Measurements from ENCODE around the gene FANCM. TPM values are rescaled to one million over a fixed set of nuclear protein-coding genes. Genes with fewer than 3 reads are reported as not detected.

FANCM gene
- total RNA-seq, 1 donor: 6.2 TPM

- Histone ChIP-seq H2AFZ (ENCODE audit: low read length) (no peak overlapping the region), H3K4me2 (ENCODE audit: insufficient read depth, low read length) (no peak overlapping the region), H3K27me3 (ENCODE audit: insufficient read depth, low read length) (no peaks in the 10 kb centered on the region), H3K27ac (ENCODE audit: low read depth, low read length) (no peak overlapping the region), H3K9me3 (ENCODE audit: low read depth, low read length) (no peaks in the 10 kb centered on the region), H4K20me1 (ENCODE audit: insufficient read depth, low read length) (no peaks in the 10 kb centered on the region), H3K4me1 (ENCODE audit: insufficient read depth, low read length) (no peaks in the 10 kb centered on the region), H3K4me3 (ENCODE audit: insufficient read depth, low read length) (no peak overlapping the region), H3K36me3 (ENCODE audit: insufficient read depth, low read length) (peaks cover 46% of the 10 kb centered on the region), H3K79me2 (ENCODE audit: insufficient read depth, low read length) (peaks cover 22% of the 10 kb centered on the region)
- TF ChIP-seq, protein P1, sequence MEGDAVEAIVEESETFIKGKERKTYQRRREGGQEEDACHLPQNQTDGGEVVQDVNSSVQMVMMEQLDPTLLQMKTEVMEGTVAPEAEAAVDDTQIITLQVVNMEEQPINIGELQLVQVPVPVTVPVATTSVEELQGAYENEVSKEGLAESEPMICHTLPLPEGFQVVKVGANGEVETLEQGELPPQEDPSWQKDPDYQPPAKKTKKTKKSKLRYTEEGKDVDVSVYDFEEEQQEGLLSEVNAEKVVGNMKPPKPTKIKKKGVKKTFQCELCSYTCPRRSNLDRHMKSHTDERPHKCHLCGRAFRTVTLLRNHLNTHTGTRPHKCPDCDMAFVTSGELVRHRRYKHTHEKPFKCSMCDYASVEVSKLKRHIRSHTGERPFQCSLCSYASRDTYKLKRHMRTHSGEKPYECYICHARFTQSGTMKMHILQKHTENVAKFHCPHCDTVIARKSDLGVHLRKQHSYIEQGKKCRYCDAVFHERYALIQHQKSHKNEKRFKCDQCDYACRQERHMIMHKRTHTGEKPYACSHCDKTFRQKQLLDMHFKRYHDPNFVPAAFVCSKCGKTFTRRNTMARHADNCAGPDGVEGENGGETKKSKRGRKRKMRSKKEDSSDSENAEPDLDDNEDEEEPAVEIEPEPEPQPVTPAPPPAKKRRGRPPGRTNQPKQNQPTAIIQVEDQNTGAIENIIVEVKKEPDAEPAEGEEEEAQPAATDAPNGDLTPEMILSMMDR (IDR thresholded peaks at IDR 0.05; ENCODE audit: extremely low read depth, low read depth, low read length): no peak
- DNase-seq (ENCODE audit: insufficient read length, low spot score, missing footprints): no peak
Observed at GRCh38 chr14:45104561-45104960, 31.2 kb upstream of the FANCM start.

- no peak for DNase-seq (ENCODE audit: insufficient read length, low spot score, missing footprints)
- Histone ChIP-seq H3K36me3 (ENCODE audit: insufficient read depth, low read length) (peaks cover 64% of the 10 kb centered on the region), H4K20me1 (ENCODE audit: insufficient read depth, low read length) (peaks cover 6% of the 10 kb centered on the region)
Observed at GRCh38 chr14:45112896-45113781, 22.6 kb upstream of the FANCM start.

DNA sequence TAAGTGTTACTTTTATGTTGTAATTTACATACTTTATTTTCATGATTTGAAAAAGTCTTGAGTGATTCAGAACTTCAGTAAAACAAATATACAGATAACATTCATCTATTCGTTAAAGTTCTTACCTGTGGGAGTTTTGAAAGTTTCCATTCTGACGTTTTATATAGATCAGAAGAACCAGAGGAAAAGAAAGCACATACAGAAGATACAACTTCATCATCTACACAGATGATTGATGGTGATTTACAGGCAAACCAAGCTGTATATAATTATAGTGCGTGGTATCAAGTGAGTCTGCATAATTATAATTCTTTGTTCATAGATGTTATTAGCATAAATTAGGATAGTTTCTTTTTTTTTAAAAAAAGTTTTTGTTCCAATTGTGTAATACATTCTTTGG, 21.4 kb upstream of the FANCM start:
- Histone ChIP-seq H3K4me1 (ENCODE audit: insufficient read depth, low read length) (peaks cover 10% of the 10 kb centered on the region), H3K9me3 (ENCODE audit: low read depth, low read length) (no peaks in the 10 kb centered on the region), H2AFZ (ENCODE audit: low read length) (no peak overlapping the region), H4K20me1 (ENCODE audit: insufficient read depth, low read length) (peaks cover 6% of the 10 kb centered on the region), H3K79me2 (ENCODE audit: insufficient read depth, low read length) (peaks cover 2% of the 10 kb centered on the region), H3K27me3 (ENCODE audit: insufficient read depth, low read length) (no peaks in the 10 kb centered on the region), H3K4me2 (ENCODE audit: insufficient read depth, low read length) (no peak overlapping the region), H3K27ac (ENCODE audit: low read depth, low read length) (no peak overlapping the region), H3K4me3 (ENCODE audit: insufficient read depth, low read length) (no peak overlapping the region), H3K36me3 (ENCODE audit: insufficient read depth, low read length) (peaks cover 72% of the 10 kb centered on the region)
- TF ChIP-seq, protein P1 (IDR thresholded peaks at IDR 0.05; ENCODE audit: extremely low read depth, low read depth, low read length): no peak
- DNase-seq (ENCODE audit: insufficient read length, low spot score, missing footprints): no peak

More at GRCh38 chr14:45112896-45113781, 22.6 kb upstream of the FANCM start:
- Histone ChIP-seq H3K79me2 (ENCODE audit: insufficient read depth, low read length) (peaks cover 2% of the 10 kb centered on the region), H3K27ac (ENCODE audit: low read depth, low read length) (peak overlapping the region; percentile 43), H3K4me2 (ENCODE audit: insufficient read depth, low read length) (no peak overlapping the region), H2AFZ (ENCODE audit: low read length) (no peak overlapping the region), H3K27me3 (ENCODE audit: insufficient read depth, low read length) (no peaks in the 10 kb centered on the region), H3K4me1 (ENCODE audit: insufficient read depth, low read length) (peaks cover 10% of the 10 kb centered on the region), H3K9me3 (ENCODE audit: low read depth, low read length) (no peaks in the 10 kb centered on the region), H3K4me3 (ENCODE audit: insufficient read depth, low read length) (no peak overlapping the region)
- TF ChIP-seq, protein P1 (IDR thresholded peaks at IDR 0.05; ENCODE audit: extremely low read depth, low read depth, low read length): no peak

DNA sequence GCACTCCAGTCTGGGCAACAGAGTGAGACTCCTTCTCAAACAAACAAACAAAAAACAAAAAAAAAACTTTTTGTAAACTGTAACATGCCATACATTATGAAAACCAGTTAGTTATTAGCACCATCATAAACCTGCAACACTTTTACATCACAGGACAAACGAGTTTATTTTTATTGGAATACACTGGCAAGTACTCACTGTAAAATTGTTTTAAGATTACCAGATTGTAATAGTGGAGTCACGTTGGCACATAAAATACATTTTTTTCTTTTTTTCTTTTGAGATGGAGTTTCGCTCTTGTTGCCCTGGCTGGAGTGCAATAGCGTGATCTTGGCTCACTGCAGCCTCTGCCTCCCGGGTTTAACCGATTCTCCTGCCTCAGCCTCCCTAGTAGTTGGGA, 17.1 kb upstream of the FANCM start:
- no peaks in the 10 kb centered on the region for H3K27me3 ChIP-seq (ENCODE audit: insufficient read depth, low read length)
- H4K20me1 ChIP-seq (ENCODE audit: insufficient read depth, low read length): no peaks in the 10 kb centered on the region
- H3K4me2 ChIP-seq (ENCODE audit: insufficient read depth, low read length): no peak overlapping the region
- peaks cover 76% of the 10 kb centered on the region for H3K36me3 ChIP-seq (ENCODE audit: insufficient read depth, low read length)
- H3K4me3 ChIP-seq (ENCODE audit: insufficient read depth, low read length): no peak overlapping the region
- H2AFZ ChIP-seq (ENCODE audit: low read length): no peak overlapping the region
- DNase-seq (ENCODE audit: insufficient read length, low spot score, missing footprints): no peak
- H3K4me1 ChIP-seq (ENCODE audit: insufficient read depth, low read length): peaks cover under 1% of the 10 kb centered on the region
- TF ChIP-seq, protein P1 (IDR thresholded peaks at IDR 0.05; ENCODE audit: extremely low read depth, low read depth, low read length): no peak
- H3K9me3 ChIP-seq (ENCODE audit: low read depth, low read length): no peaks in the 10 kb centered on the region
- H3K27ac ChIP-seq (ENCODE audit: low read depth, low read length): no peak overlapping the region
- H3K79me2 ChIP-seq (ENCODE audit: insufficient read depth, low read length): no peaks in the 10 kb centered on the region

Data from osteoblast (primary cell).